HTR-8/SVneo (cell line): Measurements from ENCODE around the gene DPP6.
"Not testable (repeated sequence)": the region's sequence is repeated elsewhere in the genome, so short reads cannot be mapped to it uniquely, and the experiment has no call there.

Experiments
- DNase-seq: peaks from one replicate; pipeline ENCODE4 v3.0.0; 2011; ENCODE audit warnings: low spot score, mixed read lengths; ENCODE audit not compliant: insufficient read length
- FAIRE-seq: peaks from 2 replicates; lab custom pipeline; 2011; peaks lifted over from hg19 to GRCh38; lab: Jason Lieb, UNC

The DPP6 gene

GRCh38 chr7:154145922-154146706, 93.9 kb downstream of the DPP6 start:
- not testable (repeated sequence) for FAIRE-seq, DNase-seq

GRCh38 chr7:154146707-154147038, 94.5 kb downstream of the DPP6 start:
- not testable (repeated sequence) for FAIRE-seq

GRCh38 chr7:154148791-154149516, 96.8 kb downstream of the DPP6 start:
- peak; percentile 31 for FAIRE-seq
- not testable (repeated sequence) for DNase-seq

More at GRCh38 chr7:154146707-154147038, 94.5 kb downstream of the DPP6 start:
- not testable (repeated sequence) for DNase-seq

- not testable (repeated sequence) for FAIRE-seq, DNase-seq
Measured at GRCh38 chr7:154150656-154151055, 98.5 kb downstream of the DPP6 start.

- FAIRE-seq: not testable (repeated sequence)
Measured at GRCh38 chr7:154151306-154151705, 99.1 kb downstream of the DPP6 start.

GRCh38 chr7:154155928-154156327, 103.7 kb downstream of the DPP6 start:
- not testable (repeated sequence) for FAIRE-seq, DNase-seq

More at GRCh38 chr7:154151306-154151705, 99.1 kb downstream of the DPP6 start:
- DNase-seq: not testable (repeated sequence)

- FAIRE-seq, DNase-seq: not testable (repeated sequence)
Measured at GRCh38 chr7:154162921-154163320, 110.7 kb downstream of the DPP6 start.

- FAIRE-seq, DNase-seq: not testable (repeated sequence)
Measured at GRCh38 chr7:154163642-154164041, 111.4 kb downstream of the DPP6 start.

- FAIRE-seq: no peak
Measured at GRCh38 chr7:154167051-154167450, 114.9 kb downstream of the DPP6 start.

GRCh38 chr7:154167807-154168206, 115.6 kb downstream of the DPP6 start:
- DNase-seq: no peak
- FAIRE-seq: no peak

More at GRCh38 chr7:154167051-154167450, 114.9 kb downstream of the DPP6 start:
- no peak for DNase-seq

- FAIRE-seq (no peak), DNase-seq (no peak)
Measured at GRCh38 chr7:154171422-154171821, 119.2 kb downstream of the DPP6 start.

- DNase-seq (no peak), FAIRE-seq (no peak)
Measured at GRCh38 chr7:154172236-154172635, 120.0 kb downstream of the DPP6 start.

- DNase-seq: no peak
- FAIRE-seq: no peak
Measured at GRCh38 chr7:154177584-154177983, 125.4 kb downstream of the DPP6 start.

GRCh38 chr7:154178895-154179294, 126.7 kb downstream of the DPP6 start:
- FAIRE-seq: no peak
- no peak for DNase-seq

GRCh38 chr7:154183482-154183881, 131.3 kb downstream of the DPP6 start:
- DNase-seq (no peak), FAIRE-seq (no peak)

- no peak for FAIRE-seq
- DNase-seq: no peak
Measured at GRCh38 chr7:154183946-154184345, 131.7 kb downstream of the DPP6 start.

GRCh38 chr7:154186811-154187210, 134.6 kb downstream of the DPP6 start:
- FAIRE-seq (no peak), DNase-seq (no peak)

- DNase-seq: no peak
- no peak for FAIRE-seq
Measured at GRCh38 chr7:154188330-154188729, 136.1 kb downstream of the DPP6 start.

- no peak for FAIRE-seq
- no peak for DNase-seq
Measured at GRCh38 chr7:154195266-154195665, 143.1 kb downstream of the DPP6 start.

- DNase-seq (no peak), FAIRE-seq (no peak)
Measured at GRCh38 chr7:154198481-154198880, 146.3 kb downstream of the DPP6 start.

GRCh38 chr7:154200241-154200640, 148.0 kb downstream of the DPP6 start:
- no peak for DNase-seq
- no peak for FAIRE-seq
